DMS153 treated with DMSO at 0.1 percent for 48 hours (cell line): Measurements from ENCODE around the gene UBXN6.

Experiments
- DNase-seq: peaks from one replicate; lab custom pipeline; 2025; ENCODE audit not compliant: unreplicated experiment; lab: John Stamatoyannopoulos, UW

UBXN6 gene

DNA sequence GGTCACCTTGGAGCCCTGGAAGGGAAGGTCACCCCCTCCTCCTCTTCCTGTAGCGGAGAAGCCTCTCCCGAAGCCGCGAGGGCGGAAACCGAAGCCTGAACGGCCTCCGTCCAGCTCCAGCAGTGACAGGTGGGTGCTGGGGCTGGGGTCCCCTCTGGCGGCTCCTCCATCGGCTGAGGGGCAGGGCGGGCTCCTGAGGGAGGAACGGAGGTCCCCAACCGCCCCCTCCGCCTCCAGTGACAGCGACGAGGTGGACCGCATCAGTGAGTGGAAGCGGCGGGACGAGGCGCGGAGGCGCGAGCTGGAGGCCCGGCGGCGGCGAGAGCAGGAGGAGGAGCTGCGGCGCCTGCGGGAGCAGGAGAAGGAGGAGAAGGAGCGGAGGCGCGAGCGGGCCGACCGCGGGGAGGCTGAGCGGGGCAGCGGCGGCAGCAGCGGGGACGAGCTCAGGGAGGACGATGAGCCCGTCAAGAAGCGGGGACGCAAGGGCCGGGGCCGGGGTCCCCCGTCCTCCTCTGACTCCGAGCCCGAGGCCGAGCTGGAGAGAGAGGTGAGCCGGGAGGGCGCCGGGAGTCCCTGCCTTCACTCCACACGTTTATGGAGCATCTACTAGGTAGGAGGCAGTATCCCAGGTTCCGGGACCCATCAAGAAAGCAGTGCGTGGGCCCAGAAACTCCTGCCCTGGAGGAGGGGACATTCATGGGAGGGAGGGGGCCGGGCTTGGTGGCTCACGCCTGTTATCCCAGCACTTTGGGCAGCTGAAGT lies 36.5 kb upstream of the UBXN6 start:
- no peak for DNase-seq

GRCh38 chr19:4493104-4493928 lies 35.7 kb upstream of the UBXN6 start:
- DNase-seq = no peak

- DNase-seq = no peak
Observed at GRCh38 chr19:4492337-4493103, 34.9 kb upstream of the UBXN6 start.

GRCh38 chr19:4491446-4491845 lies 33.9 kb upstream of the UBXN6 start:
- no peak for DNase-seq

GRCh38 chr19:4488496-4488895 lies 30.9 kb upstream of the UBXN6 start:
- no peak for DNase-seq

DNA sequence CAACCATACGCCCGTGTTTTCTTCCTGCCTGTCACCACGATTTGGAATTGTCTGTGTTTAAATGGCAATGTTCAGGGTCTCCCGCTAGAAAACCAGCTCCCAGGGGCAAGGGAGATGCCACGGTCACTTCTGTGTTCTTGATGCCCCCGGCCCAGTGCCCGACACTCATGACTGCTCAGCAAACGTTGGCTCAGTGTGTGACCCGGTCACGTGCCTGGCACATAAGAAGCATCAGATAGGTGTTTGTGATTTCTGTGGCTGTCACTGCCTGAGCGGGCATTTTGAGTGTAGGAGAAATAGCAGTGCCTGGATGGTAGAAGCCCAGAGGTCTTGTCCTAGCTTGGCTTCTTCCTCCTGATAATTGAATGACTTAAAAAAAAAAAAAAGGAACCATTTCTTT lies 30.0 kb upstream of the UBXN6 start:
- DNase-seq = no peak

- no peak for DNase-seq
Observed at GRCh38 chr19:4483385-4483784, 25.8 kb upstream of the UBXN6 start.

GRCh38 chr19:4482721-4483364 lies 25.2 kb upstream of the UBXN6 start:
- no peak for DNase-seq

- no peak for DNase-seq
Observed at GRCh38 chr19:4477034-4477801, 19.6 kb upstream of the UBXN6 start.

DNA sequence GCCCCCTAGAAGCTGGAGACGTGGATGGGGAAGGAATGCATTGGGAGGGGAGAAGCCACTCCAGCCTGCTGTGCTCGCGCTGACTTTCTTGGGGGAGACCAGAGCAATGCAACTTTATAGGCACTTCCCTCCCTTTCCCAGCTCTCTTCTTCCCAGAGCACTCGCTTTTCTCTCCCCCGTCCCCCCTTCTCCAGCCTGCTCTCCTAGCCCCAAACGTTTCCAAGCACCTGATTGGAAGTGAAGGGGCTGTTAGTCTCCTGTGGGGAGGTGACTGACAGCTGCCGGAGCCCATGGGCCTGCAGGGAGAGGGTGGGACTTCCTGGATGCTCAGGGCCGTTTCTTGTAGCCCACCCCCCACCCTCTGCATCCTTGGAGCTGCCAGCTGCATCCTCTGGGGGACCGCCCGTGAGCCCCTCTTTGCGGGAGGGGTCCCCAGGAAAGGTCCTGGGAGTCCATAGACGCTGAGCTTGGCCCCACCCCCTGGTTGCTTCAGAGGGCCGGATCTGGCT lies 17.0 kb upstream of the UBXN6 start:
- DNase-seq = peak; percentile 43

DNA sequence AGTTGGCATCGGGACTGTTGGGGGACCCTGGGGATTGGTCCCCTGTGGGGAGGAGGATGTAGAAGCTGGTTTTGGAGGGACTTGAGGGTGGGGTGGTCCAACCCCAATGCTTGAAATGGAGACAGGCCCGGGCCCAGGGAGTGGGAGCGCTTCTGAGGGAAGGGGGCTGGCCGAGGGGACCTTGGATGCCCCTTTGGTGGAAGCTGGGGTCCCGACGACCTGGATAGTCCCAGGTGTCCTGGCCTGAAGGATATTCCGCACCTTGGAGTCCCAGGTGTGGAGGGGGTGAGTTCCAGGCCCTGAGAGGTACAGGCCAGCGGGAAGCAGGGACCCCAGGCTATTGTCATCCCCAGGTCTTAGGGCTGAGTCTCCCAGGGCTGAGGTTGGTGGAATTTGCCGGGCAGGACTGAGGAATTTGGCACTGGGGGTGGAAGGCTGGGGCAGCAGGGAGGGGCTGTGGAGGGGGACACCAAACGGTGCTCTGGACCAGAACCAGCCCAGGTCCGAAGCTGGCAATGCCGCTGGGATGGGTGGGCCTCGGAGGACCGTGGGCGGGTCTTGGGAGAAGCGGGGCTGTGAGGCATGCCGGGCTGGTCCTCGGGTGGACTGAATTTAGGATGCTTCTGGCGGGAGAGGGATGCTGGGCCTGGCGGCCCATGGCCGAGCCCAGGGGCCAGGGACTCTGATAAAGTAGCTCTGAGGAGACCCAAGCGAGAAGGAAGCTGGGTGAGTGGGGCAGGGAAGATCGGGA lies 16.3 kb upstream of the UBXN6 start:
- no peak for DNase-seq

GRCh38 chr19:4473011-4473762 lies 15.6 kb upstream of the UBXN6 start:
- no peak for DNase-seq

GRCh38 chr19:4472174-4472974 lies 14.8 kb upstream of the UBXN6 start, which contains the start of gene HDGFL2:
HDGFL2 (plus strand) TSS chr19:4472297; CDS start chr19:4472351, 54 bp downstream.
- no peak for DNase-seq

DNA sequence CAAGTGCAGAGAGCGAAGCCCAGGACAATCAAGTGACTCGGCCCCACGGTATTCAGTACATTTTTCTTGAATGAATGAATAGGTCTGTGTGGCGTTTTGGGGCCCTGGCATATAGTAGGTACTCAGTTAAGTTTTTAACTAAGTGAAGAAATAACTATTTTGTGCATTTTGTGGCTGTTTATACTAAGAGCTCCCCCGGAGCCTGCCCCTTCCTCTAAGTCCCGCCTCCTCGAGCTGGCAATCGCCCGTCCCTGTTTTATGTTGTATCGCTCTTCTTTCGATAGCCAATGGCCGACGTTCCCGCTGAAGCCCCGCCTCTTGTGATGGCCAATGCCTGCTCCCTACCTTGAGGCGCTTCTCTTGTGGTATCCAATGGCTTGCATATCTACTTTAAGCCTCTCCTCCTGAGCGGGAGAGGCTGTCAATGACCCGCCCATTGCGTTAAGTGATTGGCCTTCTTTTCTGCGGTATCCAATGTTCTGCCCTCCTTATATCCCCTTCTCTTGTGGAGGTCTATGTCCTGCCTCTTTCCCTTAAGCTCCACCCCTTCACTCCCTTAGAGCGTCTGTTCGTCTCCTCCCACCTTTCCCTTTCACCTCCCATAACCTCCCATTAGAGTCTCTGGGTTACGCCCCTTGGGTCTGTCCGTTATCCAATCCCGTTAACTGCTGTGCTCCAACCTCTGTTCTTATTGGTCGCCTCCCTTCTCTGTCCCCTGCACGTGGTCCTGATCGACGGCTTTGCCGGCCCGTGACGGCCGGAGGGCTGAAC lies 14.0 kb upstream of the UBXN6 start:
- peak; percentile 100 for DNase-seq

DNA sequence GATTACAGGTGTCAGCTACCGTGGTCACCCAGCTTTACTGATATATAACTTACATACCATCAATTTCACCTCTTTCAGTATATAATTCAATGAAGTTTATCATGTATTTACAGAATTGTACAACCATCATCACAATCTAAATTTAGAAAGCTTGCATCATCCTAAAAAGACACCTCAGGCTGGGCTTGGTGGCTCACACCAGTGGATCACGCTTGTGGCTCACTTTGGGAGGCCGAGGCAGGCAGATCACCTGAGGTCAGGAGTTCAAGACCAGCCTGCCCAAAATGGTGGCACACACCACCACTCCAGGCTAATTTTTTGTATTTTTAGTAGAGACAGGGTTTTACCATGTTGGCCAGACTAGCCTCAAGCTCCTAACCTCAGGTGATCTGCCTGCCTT lies 10.2 kb upstream of the UBXN6 start:
- no peak for DNase-seq

GRCh38 chr19:4464815-4465581 lies 7.4 kb upstream of the UBXN6 start:
- no peak for DNase-seq
